ENCODE measurements around the gene KCMF1.

Gene KCMF1

GRCh38 chr2:85091838-85092237, 120.9 kb downstream of the KCMF1 start:
- H3K4me3 ChIP-seq (ENCODE audit: low read depth, low read length) = no peak overlapping the region
- TF ChIP-seq, protein P1, sequence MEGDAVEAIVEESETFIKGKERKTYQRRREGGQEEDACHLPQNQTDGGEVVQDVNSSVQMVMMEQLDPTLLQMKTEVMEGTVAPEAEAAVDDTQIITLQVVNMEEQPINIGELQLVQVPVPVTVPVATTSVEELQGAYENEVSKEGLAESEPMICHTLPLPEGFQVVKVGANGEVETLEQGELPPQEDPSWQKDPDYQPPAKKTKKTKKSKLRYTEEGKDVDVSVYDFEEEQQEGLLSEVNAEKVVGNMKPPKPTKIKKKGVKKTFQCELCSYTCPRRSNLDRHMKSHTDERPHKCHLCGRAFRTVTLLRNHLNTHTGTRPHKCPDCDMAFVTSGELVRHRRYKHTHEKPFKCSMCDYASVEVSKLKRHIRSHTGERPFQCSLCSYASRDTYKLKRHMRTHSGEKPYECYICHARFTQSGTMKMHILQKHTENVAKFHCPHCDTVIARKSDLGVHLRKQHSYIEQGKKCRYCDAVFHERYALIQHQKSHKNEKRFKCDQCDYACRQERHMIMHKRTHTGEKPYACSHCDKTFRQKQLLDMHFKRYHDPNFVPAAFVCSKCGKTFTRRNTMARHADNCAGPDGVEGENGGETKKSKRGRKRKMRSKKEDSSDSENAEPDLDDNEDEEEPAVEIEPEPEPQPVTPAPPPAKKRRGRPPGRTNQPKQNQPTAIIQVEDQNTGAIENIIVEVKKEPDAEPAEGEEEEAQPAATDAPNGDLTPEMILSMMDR (IDR thresholded peaks at IDR 0.05; ENCODE audit: borderline replicate concordance, insufficient read depth, low read depth, low read length) = no peak

GRCh38 chr2:85095094-85095493, 124.1 kb downstream of the KCMF1 start:
- H3K4me3 ChIP-seq (ENCODE audit: low read depth, low read length) = no peak overlapping the region
- TF ChIP-seq, protein P1 (IDR thresholded peaks at IDR 0.05; ENCODE audit: borderline replicate concordance, insufficient read depth, low read depth, low read length) = no peak

DNA sequence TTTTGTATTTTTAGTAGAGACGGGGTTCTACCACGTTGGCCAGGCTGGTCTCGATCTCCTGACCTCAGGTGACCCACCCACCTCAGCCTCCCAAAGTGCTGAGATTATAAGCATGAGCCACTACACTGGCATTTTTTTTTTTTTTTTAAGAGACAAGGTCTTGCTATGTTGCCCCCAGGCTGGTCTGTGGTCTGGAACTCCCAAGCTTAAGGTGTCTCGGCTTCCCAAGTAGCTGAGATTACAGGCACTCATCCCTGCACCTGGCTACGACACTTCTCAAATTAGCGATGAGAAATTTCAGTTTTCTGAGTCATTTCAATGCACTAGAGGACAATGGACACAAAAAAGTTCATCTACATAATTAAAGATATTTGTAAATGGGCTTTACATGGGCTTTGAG, 125.7 kb downstream of the KCMF1 start:
- no peak overlapping the region for H3K4me3 ChIP-seq (ENCODE audit: low read depth, low read length)
- TF ChIP-seq, protein P1 (IDR thresholded peaks at IDR 0.05; ENCODE audit: borderline replicate concordance, insufficient read depth, low read depth, low read length) = no peak

- no peak overlapping the region for H3K4me3 ChIP-seq (ENCODE audit: low read depth, low read length)
- TF ChIP-seq, protein P1 (IDR thresholded peaks at IDR 0.05; ENCODE audit: borderline replicate concordance, insufficient read depth, low read depth, low read length) = no peak
Observed at GRCh38 chr2:85104228-85104627, 133.3 kb downstream of the KCMF1 start.

- TF ChIP-seq, protein P1 (IDR thresholded peaks at IDR 0.05; ENCODE audit: borderline replicate concordance, insufficient read depth, low read depth, low read length) = no peak
- no peak overlapping the region for H3K4me3 ChIP-seq (ENCODE audit: low read depth, low read length)
Observed at GRCh38 chr2:85106489-85107180, 135.7 kb downstream of the KCMF1 start.
